ENCODE data around the gene FCER1G. TPM values are rescaled to one million over a fixed set of nuclear protein-coding genes. Genes with fewer than 3 reads are reported as not detected.

FCER1G gene
- total and polyA plus RNA-seq, 2 of the 4 experiments (the other 2 are of a cell fraction) = 0.44 TPM; not detected in 1

- Histone ChIP-seq H3K27me3 (ENCODE audit: control insufficient read depth, insufficient read depth, low read length) (peaks cover 12% of the 10 kb centered on the region), H3K9me1 (ENCODE audit: insufficient read depth, low read length) (no peaks in the 10 kb centered on the region), H4K8ac (ENCODE audit: low read depth in 2 of 2, low read length in 2 of 2) (no peak overlapping the region), H4K91ac (ENCODE audit: insufficient read depth, low read depth, low read length) (no peak overlapping the region), H2AK5ac (ENCODE audit: low read depth, low read length) (no peak overlapping the region), H3K14ac (replicated peaks; ENCODE audit: low read depth, low read length) (no peak overlapping the region), H2AK9ac (replicated peaks; ENCODE audit: low read depth, low read length, poor library complexity) (no peak overlapping the region), H3K4me3 (ENCODE audit: insufficient read depth, low read depth, low read length) (no peak overlapping the region), H2BK20ac (ENCODE audit: low read depth, low read length) (no peak overlapping the region), H2BK120ac (ENCODE audit: low read depth, low read length) (no peak overlapping the region), H3K9ac (ENCODE audit: low read depth, low read length) (no peak overlapping the region), H2AFZ (replicated peaks; ENCODE audit: low read length, poor library complexity) (no peak overlapping the region), H3K4me2 (ENCODE audit: low read depth, low read length) (no peak overlapping the region), H3K9me3 (ENCODE audit: control insufficient read depth, insufficient read depth, low read length) (no peaks in the 10 kb centered on the region), H3K4me1 (ENCODE audit: control insufficient read depth, insufficient read depth, low read length) (no peaks in the 10 kb centered on the region), H3K79me1 (ENCODE audit: low read depth in 1 of 2, low read length in 2 of 2) (no peaks in the 10 kb centered on the region), H3K23ac (ENCODE audit: low read depth, low read length) (no peak overlapping the region), H4K20me1 (ENCODE audit: insufficient read depth, low read length) (no peaks in the 10 kb centered on the region), H2BK15ac (ENCODE audit: low read depth, low read length) (no peak overlapping the region), H3K18ac (ENCODE audit: low read depth, low read length) (no peak overlapping the region), H2BK5ac (ENCODE audit: low read depth, low read length, poor library complexity, severe bottlenecking) (no peak overlapping the region), H3K27ac (ENCODE audit: insufficient read depth, low read length) (no peak overlapping the region), H4K5ac (ENCODE audit: low read depth, low read length) (no peak overlapping the region), H3K36me3 (ENCODE audit: control insufficient read depth, insufficient read depth, low read length) (no peaks in the 10 kb centered on the region), H3K4ac (ENCODE audit: low read depth, low read length) (no peak overlapping the region), H3K56ac (ENCODE audit: extremely low read depth, insufficient read depth, low read length) (no peak overlapping the region)
- dilution Hi-C loops (cut with HindIII; ENCODE audit: low sequenced_read_pairs, unreplicated experiment) = no loop called here
- BruUV-seq (replicated peaks) = no TSS peak
- ChIA-PET CTCF (no interaction called here), POLR2A (ENCODE audit: unreplicated experiment) (no interaction called here)
- intact Hi-C loops (cut with micrococcal nuclease) = no loop called here
- WGBS, 2 experiments (ENCODE audit: extremely low coverage in 2 of 2, insufficient read length in 1 of 2) = no CpG with 5 or more reads among the region's 2 CpGs
- ATAC-seq (ENCODE audit: low read depth) (no peak), DNase-seq (no peak)
- no peak for TF ChIP-seq RAD21 (IDR thresholded peaks at IDR 0.05; ENCODE audit: low read length)
- in situ Hi-C loops (cut with MboI; ENCODE audit: low sequenced_read_pairs) = no loop called here
Measured at GRCh38 chr1:161242313-161242712, 27.2 kb downstream of the FCER1G start.

All from IMR-90 (cell line).